Measurements from ENCODE around the gene LRP8. TPM values are rescaled to one million over a fixed set of nuclear protein-coding genes. Genes with fewer than 3 reads are reported as not detected.

The LRP8 gene
- polyA plus RNA-seq, 1 donor (not counting 4 experiments of a cell fraction or from before 2014, with no cell fraction given) = 31.0 TPM

DNA sequence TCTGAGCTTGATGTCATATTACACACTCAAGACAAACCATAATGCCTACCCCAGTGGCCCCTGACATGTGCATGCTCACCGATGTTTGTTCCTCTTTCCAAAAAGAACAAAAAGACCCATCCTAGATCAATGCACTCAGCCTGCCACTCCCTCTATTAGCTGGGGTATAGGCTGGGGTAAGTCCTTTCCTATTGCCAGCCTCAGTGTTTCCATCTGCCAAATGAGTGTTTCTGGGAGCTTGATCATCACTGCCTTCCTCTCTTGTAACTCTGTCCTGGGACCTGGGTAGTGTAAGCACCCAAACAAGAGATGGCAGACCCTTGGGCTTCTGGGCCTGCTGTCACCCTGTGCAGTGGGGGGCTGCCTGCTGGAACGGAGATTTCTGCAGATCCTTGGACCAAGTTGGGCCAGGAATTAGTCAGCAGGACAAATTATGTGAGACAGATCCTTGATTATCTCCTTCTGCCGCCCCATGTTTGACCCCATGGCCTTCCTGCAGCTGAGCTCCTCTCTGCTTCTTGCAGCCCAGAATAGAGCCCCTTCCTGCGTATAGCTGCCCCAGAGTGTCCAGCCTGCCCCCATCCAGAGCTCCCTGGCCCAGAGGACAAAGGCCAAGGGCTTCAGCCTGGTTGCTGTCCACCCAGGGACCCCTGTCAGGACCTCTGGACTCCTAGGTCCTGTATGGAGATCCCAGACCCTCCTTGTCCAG lies 31.5 kb upstream of the LRP8 start:
- H3K27ac ChIP-seq (ENCODE audit: control insufficient read depth, insufficient read depth, low read length) = no peak overlapping the region
- no peaks in the 10 kb centered on the region for H3K9me3 ChIP-seq (ENCODE audit: control insufficient read depth, low read depth, low read length)
- H2AFZ ChIP-seq (ENCODE audit: control insufficient read depth, low read length) = no peak overlapping the region
- H3K9ac ChIP-seq (ENCODE audit: control insufficient read depth, extremely low read depth, insufficient read depth, low read length) = no peak overlapping the region
- no peak overlapping the region for H3K4me3 ChIP-seq (ENCODE audit: control insufficient read depth in 2 of 3, extremely low read depth in 1 of 3, insufficient read depth in 2 of 3, low read depth in 1 of 3, low read length in 3 of 3)
- no peaks in the 10 kb centered on the region for H3K27me3 ChIP-seq (ENCODE audit: control insufficient read depth, extremely low read depth, insufficient read depth, low read length)
- FAIRE-seq (no peak), DNase-seq (ENCODE audit: low read depth, low spot score) (no peak)
- no peaks in the 10 kb centered on the region for H3K36me3 ChIP-seq (ENCODE audit: control insufficient read depth in 2 of 2, extremely low read depth in 1 of 2, insufficient read depth in 2 of 2, low read length in 2 of 2)
- no peaks in the 10 kb centered on the region for H3K4me1 ChIP-seq (ENCODE audit: control insufficient read depth, extremely low read depth, insufficient read depth, low read length)
- TF ChIP-seq CTCF (optimal IDR thresholded peaks at IDR 0.05 in 1 of 3, IDR thresholded peaks at IDR 0.05 in 1 of 3, conservative IDR thresholded peaks at IDR 0.05 in 1 of 3; ENCODE audit: extremely low read depth in 1 of 3, insufficient read depth in 2 of 3, low read length in 3 of 3) = no peak
- TF ChIP-seq EZH2 (IDR thresholded peaks at IDR 0.05; ENCODE audit: low read length) = no peak
- dilution Hi-C loops (cut with MboI; ENCODE audit: extremely low pct_ligation_motif_present, low sequenced_read_pairs) = no loop called here
- no peaks in the 10 kb centered on the region for H4K20me1 ChIP-seq (ENCODE audit: control insufficient read depth, extremely low read depth, insufficient read depth, low read length)
- H3K79me2 ChIP-seq (ENCODE audit: control insufficient read depth, insufficient read depth, low read length) = no peaks in the 10 kb centered on the region
- H3K4me2 ChIP-seq (ENCODE audit: control insufficient read depth, extremely low read depth, insufficient read depth, low read depth, low read length) = no peak overlapping the region
- no peaks in the 10 kb centered on the region for H3K9me1 ChIP-seq (ENCODE audit: control insufficient read depth, extremely low read depth, insufficient read depth, low read length)

- Histone ChIP-seq H3K27me3 (ENCODE audit: control insufficient read depth, extremely low read depth, insufficient read depth, low read length) (no peaks in the 10 kb centered on the region), H2AFZ (ENCODE audit: control insufficient read depth, low read length) (no peak overlapping the region), H3K4me1 (ENCODE audit: control insufficient read depth, extremely low read depth, insufficient read depth, low read length) (no peaks in the 10 kb centered on the region), H4K20me1 (ENCODE audit: control insufficient read depth, extremely low read depth, insufficient read depth, low read length) (no peaks in the 10 kb centered on the region), H3K27ac (ENCODE audit: control insufficient read depth, insufficient read depth, low read length) (no peak overlapping the region), H3K36me3 (ENCODE audit: control insufficient read depth in 2 of 2, extremely low read depth in 1 of 2, insufficient read depth in 2 of 2, low read length in 2 of 2) (no peaks in the 10 kb centered on the region), H3K4me3 (ENCODE audit: control insufficient read depth in 2 of 3, extremely low read depth in 1 of 3, insufficient read depth in 2 of 3, low read depth in 1 of 3, low read length in 3 of 3) (no peak overlapping the region), H3K9ac (ENCODE audit: control insufficient read depth, extremely low read depth, insufficient read depth, low read length) (no peak overlapping the region), H3K79me2 (ENCODE audit: control insufficient read depth, insufficient read depth, low read length) (no peaks in the 10 kb centered on the region), H3K9me1 (ENCODE audit: control insufficient read depth, extremely low read depth, insufficient read depth, low read length) (no peaks in the 10 kb centered on the region), H3K4me2 (ENCODE audit: control insufficient read depth, extremely low read depth, insufficient read depth, low read depth, low read length) (no peak overlapping the region), H3K9me3 (ENCODE audit: control insufficient read depth, low read depth, low read length) (no peaks in the 10 kb centered on the region)
- TF ChIP-seq CTCF (optimal IDR thresholded peaks at IDR 0.05 in 1 of 3, IDR thresholded peaks at IDR 0.05 in 1 of 3, conservative IDR thresholded peaks at IDR 0.05 in 1 of 3; ENCODE audit: extremely low read depth in 1 of 3, insufficient read depth in 2 of 3, low read length in 3 of 3) = no peak
- TF ChIP-seq EZH2 (IDR thresholded peaks at IDR 0.05; ENCODE audit: low read length) = no peak
- dilution Hi-C loops (cut with MboI; ENCODE audit: extremely low pct_ligation_motif_present, low sequenced_read_pairs) = no loop called here
- FAIRE-seq = no peak
- no peak for DNase-seq (ENCODE audit: low read depth, low spot score)
Measured at GRCh38 chr1:53356637-53357036, 28.8 kb upstream of the LRP8 start.
